Measurements from ENCODE around the gene RPL13. TPM values are rescaled to one million over a fixed set of nuclear protein-coding genes. Genes with fewer than 3 reads are reported as not detected.

The RPL13 gene
- total RNA-seq, 1 experiment from 2014 or later: 2,846 TPM

- no peaks in the 10 kb centered on the region for H3K9me3 Mint-ChIP-seq (ENCODE audit: unreplicated experiment)
- POLR2A ChIA-PET: no interaction called here
- H3K4me3 ChIP-seq (ENCODE audit: low read depth, low read length): no peak overlapping the region
- no peaks in the 10 kb centered on the region for H3K9me3 ChIP-seq
- no TSS peak for BruUV-seq (replicated peaks)
- CTCF ChIA-PET: no interaction called here
- H3K27me3 Mint-ChIP-seq (ENCODE audit: insufficient read depth, unreplicated experiment): no peaks in the 10 kb centered on the region
- H3K4me3 Mint-ChIP-seq (ENCODE audit: unreplicated experiment): no peak overlapping the region
- peaks cover 30% of the 10 kb centered on the region for H3K36me3 Mint-ChIP-seq (ENCODE audit: insufficient read depth, unreplicated experiment)
- no peaks in the 10 kb centered on the region for H3K4me1 Mint-ChIP-seq (ENCODE audit: low read depth, unreplicated experiment)
- intact Hi-C loops (cut with micrococcal nuclease; ENCODE audit: unreplicated experiment): no loop called here
- no peak for DNase-seq
- no peaks in the 10 kb centered on the region for H3K36me3 ChIP-seq (ENCODE audit: control insufficient read depth, insufficient read depth, low read length)
- H3K27me3 ChIP-seq (replicated peaks; ENCODE audit: control insufficient read depth, insufficient read depth, low read length): no peaks in the 10 kb centered on the region
- TF ChIP-seq CTCF (IDR thresholded peaks at IDR 0.05; ENCODE audit: insufficient read depth in 1 of 2, low read depth in 1 of 2, low read length in 1 of 2, severe bottlenecking in 1 of 2, unreplicated experiment in 1 of 2): no peak
- no peak overlapping the region for H3K27ac Mint-ChIP-seq (ENCODE audit: unreplicated experiment)
- no peaks in the 10 kb centered on the region for H3K4me1 ChIP-seq
Observed at GRCh38 chr16:89598199-89598598, 37.7 kb downstream of the RPL13 start.

GRCh38 chr16:89599451-89599858 lies 39.0 kb downstream of the RPL13 start:
- Histone ChIP-seq H3K27me3 (replicated peaks; ENCODE audit: control insufficient read depth, insufficient read depth, low read length) (no peaks in the 10 kb centered on the region), H3K9me3 (no peaks in the 10 kb centered on the region), H3K4me3 (ENCODE audit: low read depth, low read length) (no peak overlapping the region), H3K4me1 (no peaks in the 10 kb centered on the region), H3K36me3 (ENCODE audit: control insufficient read depth, insufficient read depth, low read length) (no peaks in the 10 kb centered on the region)
- ChIA-PET POLR2A (no interaction called here), CTCF (interaction anchor here (0.6 to 1.1 kb wide), 6 partner anchors 15 to 91 kb away, joined by 3 to 9 read pairs (median 4); partner anchors contain the start of gene CDK10)
- H3K36me3 Mint-ChIP-seq (ENCODE audit: insufficient read depth, unreplicated experiment): peaks cover 18% of the 10 kb centered on the region
- H3K27me3 Mint-ChIP-seq (ENCODE audit: insufficient read depth, unreplicated experiment): no peaks in the 10 kb centered on the region
- DNase-seq: peak; percentile 85
- intact Hi-C loops (cut with micrococcal nuclease; ENCODE audit: unreplicated experiment): loop anchor here (1.0 kb wide), 1 partner anchor 42 kb away; no protein-coding TSS in a partner anchor
- no TSS peak for BruUV-seq (replicated peaks)
- no peaks in the 10 kb centered on the region for H3K4me1 Mint-ChIP-seq (ENCODE audit: low read depth, unreplicated experiment)
- H3K9me3 Mint-ChIP-seq (ENCODE audit: unreplicated experiment): no peaks in the 10 kb centered on the region
- no peak overlapping the region for H3K4me3 Mint-ChIP-seq (ENCODE audit: unreplicated experiment)
- peak; percentile 71 to 83 for TF ChIP-seq CTCF (IDR thresholded peaks at IDR 0.05; ENCODE audit: insufficient read depth in 1 of 2, low read depth in 1 of 2, low read length in 1 of 2, severe bottlenecking in 1 of 2, unreplicated experiment in 1 of 2)
- no peak overlapping the region for H3K27ac Mint-ChIP-seq (ENCODE audit: unreplicated experiment)

- Mint-ChIP-seq H3K4me3 (ENCODE audit: unreplicated experiment) (no peak overlapping the region), H3K27ac (ENCODE audit: unreplicated experiment) (no peak overlapping the region), H3K27me3 (ENCODE audit: insufficient read depth, unreplicated experiment) (no peaks in the 10 kb centered on the region), H3K9me3 (ENCODE audit: unreplicated experiment) (no peaks in the 10 kb centered on the region), H3K4me1 (ENCODE audit: low read depth, unreplicated experiment) (no peaks in the 10 kb centered on the region), H3K36me3 (ENCODE audit: insufficient read depth, unreplicated experiment) (peaks cover 18% of the 10 kb centered on the region)
- H3K36me3 ChIP-seq (ENCODE audit: control insufficient read depth, insufficient read depth, low read length): no peaks in the 10 kb centered on the region
- DNase-seq: no peak
- H3K4me3 ChIP-seq (ENCODE audit: low read depth, low read length): no peak overlapping the region
- POLR2A ChIA-PET: no interaction called here
- no TSS peak for BruUV-seq (replicated peaks)
- intact Hi-C loops (cut with micrococcal nuclease; ENCODE audit: unreplicated experiment): loop anchor here (1.0 kb wide), 1 partner anchor 41 kb away; no protein-coding TSS in a partner anchor
- H3K9me3 ChIP-seq: no peaks in the 10 kb centered on the region
- no peak for TF ChIP-seq CTCF (IDR thresholded peaks at IDR 0.05; ENCODE audit: insufficient read depth in 1 of 2, low read depth in 1 of 2, low read length in 1 of 2, severe bottlenecking in 1 of 2, unreplicated experiment in 1 of 2)
- H3K27me3 ChIP-seq (replicated peaks; ENCODE audit: control insufficient read depth, insufficient read depth, low read length): no peaks in the 10 kb centered on the region
- no peaks in the 10 kb centered on the region for H3K4me1 ChIP-seq
- CTCF ChIA-PET: interaction anchor here (0.6 to 1.1 kb wide), 6 partner anchors 15 to 91 kb away, joined by 3 to 9 read pairs (median 4); partner anchors contain the start of gene CDK10
Observed at GRCh38 chr16:89599902-89600301, 39.4 kb downstream of the RPL13 start.
